HG03025 (cell line): Measurements from ENCODE around the gene FJX1.

Experiments used
- ATAC-seq: cut with Tn5 transposase; IDR thresholded peaks from one replicate; pipeline ENCODE4 v1.9.1; 2021; ENCODE audit warnings: mild to moderate bottlenecking, moderate library complexity; ENCODE audit not compliant: unreplicated experiment, low FRiP score

FJX1 gene, protein sequence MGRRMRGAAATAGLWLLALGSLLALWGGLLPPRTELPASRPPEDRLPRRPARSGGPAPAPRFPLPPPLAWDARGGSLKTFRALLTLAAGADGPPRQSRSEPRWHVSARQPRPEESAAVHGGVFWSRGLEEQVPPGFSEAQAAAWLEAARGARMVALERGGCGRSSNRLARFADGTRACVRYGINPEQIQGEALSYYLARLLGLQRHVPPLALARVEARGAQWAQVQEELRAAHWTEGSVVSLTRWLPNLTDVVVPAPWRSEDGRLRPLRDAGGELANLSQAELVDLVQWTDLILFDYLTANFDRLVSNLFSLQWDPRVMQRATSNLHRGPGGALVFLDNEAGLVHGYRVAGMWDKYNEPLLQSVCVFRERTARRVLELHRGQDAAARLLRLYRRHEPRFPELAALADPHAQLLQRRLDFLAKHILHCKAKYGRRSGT

DNA sequence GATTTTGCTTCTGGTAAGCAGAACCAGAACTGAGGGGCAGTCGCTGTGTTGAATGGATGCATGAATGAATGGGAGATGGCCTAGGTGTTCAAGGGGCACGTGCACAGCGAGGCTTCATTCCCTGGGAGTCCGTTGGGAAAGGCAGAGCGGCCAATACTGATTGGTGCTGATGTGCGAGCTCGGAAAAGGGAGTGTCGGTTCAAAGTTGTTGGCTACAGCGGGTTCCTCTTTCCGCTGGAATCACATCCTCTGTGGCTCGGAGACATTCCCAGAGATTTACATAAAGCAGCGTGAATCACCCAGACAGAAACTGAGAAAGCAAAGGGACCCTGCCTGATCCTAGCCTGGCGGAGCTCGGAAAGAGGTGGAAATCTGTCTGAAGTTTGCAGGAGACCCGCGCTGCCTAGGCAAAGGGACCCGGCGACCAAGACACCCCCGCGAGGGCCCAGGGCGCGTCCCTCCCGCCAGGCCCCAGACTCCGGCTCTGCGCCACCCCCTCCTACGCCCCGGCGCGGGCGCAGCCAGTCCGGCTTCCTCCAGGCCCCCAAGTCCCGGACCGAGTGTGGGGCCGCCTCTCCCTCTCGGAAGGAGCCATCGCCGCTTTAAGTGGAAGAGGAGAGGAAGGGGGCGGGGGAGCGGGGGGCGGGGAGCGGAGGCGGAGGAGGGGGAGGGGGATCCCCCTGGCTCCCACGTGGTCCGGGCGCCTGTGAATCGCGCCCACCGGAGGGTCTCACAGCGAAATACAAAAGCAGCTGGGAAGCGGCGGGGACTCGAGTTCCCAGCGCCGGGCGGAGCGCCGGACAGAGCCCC lies at the start of gene FJX1:
FJX1 (plus strand) TSS at position 774 of the 810 bp plus-strand sequence. CDS start 177 bp downstream, outside the sequence.
- ATAC-seq: peak; percentile 32

DNA sequence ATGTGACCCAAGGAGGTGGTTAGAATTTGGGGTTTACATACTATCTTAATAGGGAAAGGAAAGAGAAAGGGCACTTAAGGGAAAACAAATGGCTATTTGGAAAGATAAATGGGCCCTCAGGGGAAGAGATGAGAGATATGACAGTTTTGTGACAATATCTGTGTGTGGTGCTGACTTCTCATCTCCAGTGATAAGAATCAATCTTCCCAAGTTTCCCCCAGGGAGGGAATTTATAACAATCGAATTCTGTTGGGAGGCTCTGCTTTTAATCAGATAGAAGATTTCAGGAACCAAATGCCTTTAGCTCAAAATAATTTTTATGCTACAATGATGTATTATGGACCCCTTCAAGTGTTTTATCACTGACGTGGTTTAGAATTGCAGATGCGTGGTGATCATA lies 46.6 kb upstream of the FJX1 start:
- no peak for ATAC-seq

DNA sequence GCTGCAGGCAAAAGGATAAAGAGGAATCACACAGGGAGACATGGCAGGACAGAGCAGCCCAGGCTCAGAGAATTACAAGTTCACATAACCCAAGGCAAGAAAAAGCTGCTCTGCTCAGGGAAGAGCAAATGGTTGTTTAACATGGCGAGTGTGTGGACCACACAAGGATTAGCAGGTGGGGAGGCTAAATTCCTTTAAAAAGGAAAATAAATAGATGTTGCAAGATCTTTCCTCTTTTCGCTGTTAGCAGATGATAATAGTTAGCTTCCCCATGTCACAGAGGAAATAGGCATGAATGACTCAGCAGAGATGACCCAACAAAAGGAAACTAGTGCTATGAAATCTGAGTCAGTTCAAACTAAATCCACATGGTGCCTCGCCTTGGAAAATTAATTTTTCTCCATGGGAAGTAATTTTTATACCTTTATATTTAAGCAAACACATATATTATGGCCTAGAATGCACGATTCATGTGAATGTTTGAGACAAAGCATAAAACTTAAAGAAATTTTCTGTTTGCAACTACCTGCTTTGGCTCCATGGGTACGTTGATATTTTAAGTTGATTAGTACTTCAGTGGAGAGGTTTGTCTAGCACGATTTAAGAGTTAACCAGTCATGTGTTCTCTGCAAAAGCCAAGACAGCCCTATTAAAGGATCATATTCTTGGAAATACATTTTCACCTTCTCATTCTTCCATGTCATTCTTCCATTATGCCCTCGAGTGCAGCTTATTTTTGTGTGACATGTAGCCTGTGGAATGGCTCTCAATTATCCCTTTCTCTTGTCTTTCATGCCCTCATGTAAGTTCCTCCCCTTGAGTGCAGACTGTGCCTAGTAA lies 38.5 kb upstream of the FJX1 start:
- no peak for ATAC-seq

DNA sequence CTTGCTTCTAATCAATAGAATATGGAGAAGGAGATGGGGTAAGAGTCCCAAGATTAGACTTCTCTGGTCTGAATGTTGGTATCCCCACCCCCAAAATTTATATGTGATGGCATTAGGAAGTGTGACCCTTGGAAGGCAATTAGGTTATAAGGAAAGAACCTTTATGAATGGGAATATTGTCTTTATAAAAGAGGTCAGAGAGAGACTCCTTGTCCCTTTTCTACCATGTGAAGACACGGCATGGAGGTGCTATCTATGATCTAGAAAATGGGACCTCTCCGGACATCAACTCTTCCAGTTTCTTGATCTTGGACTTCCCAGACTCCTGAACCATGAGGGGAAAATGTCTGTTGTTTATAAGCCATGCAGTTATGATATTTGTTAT lies 37.9 kb upstream of the FJX1 start:
- no peak for ATAC-seq

DNA sequence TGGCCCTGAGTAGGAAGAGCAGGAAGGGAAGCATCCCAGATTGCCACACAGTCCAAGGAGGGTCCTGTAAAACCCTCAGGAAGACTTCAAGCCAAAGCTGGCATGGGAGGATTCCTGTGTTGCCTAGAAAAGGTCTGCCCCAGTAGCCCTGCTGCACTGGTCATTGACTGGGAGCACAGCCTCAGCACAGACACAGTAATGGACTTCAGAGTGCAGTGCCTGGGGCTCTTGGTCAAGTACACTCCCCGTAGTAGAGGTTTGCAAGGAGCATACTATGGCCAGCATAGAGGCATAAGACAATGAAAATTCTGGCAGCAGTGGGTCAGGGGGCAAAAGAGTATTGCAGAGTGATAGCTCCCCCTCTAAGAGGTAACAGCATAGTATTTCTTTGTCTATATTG lies 36.2 kb upstream of the FJX1 start:
- ATAC-seq: no peak

DNA sequence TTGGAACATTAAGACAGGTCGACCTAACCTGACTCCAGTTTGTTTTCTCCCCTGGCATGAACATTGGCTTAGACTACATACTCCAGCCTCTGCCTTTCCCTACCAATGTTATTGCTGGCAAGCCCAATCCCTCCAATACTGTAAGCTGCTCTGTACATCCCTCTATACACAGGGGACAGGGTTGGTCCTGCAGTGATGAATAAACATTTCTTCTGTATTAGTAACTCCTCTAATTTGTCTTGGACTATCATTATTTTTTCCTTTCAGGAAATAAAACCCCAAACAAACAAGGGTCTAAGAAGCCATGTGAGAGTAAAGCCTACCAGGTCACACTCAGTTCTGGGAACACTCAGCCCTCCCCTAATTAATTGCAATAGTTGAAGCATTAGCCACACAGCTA lies 35.1 kb upstream of the FJX1 start:
- no peak for ATAC-seq

DNA sequence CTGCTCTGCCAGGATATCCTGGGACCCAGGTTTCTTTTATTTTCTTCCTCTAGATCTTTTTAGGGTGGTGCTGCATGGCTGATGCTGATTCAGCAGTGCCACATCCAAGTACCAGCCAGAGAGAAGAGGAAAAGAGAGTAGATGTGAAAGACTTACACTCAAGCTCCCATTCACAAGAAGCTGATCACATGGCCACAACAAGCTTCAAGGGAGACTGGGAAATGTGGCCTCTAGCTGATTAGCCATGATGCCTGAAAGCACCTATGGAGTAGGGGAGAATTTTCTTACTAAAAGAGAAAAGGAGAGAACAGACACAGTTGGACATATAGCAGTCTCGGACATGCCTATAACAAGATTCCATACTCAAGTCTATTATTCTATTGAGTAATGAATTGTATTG lies 34.4 kb upstream of the FJX1 start:
- no peak for ATAC-seq

DNA sequence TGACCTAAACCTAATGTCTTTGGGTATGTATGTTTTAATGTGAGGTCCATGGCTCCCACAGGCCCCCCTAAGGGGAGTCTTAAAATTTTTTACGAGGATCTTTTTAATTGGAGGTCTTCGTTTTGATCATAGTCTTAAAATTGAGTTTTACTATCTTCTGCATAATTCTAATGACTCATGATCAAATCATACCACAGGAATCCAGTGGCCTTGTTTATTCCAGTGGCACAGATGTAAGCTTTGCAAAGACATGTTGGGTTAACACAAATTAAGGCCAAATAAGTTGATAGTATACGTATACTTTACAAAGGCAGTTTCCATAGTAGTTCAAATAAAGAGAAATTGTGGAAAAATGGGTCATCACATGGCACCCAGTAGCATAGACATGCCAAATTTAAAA lies 33.9 kb upstream of the FJX1 start:
- ATAC-seq: no peak

DNA sequence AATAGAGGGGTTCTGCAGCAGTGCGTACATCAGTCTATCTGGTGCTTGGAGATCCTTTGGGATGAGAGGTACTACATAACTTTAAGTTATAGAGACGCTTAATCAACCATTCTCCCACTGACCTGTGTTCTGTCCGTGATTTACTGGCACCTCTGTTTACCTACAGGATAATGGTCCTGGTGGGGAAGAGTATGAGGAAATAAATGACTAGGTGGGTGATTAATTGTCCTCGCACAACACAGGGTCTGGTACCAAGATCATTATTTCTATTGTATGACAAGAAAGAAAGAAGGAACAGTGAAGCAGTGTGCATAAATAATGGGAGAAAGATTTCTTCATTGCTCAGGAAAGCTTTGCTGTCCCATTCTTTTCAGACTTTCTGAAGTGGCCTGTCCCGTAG lies 32.8 kb upstream of the FJX1 start:
- ATAC-seq: no peak

DNA sequence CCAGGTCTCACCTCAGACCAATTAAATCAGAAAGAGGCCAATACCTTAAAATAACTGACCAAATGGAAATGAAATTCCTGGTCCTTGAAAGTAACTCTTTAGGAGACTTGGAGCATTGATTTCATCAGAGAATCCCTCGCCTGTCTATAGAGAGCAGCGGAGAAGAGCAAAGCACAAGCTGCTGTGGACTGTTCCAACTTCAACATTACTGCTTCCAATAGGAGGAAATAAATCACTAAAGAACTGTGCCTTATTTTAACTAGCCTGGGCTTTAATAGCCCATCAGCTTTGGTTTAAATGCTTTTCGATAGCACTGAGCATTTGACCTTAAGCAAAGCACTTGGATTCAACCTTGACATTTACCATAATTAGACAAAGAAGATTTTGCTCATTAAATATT lies 32.0 kb upstream of the FJX1 start:
- no peak for ATAC-seq

DNA sequence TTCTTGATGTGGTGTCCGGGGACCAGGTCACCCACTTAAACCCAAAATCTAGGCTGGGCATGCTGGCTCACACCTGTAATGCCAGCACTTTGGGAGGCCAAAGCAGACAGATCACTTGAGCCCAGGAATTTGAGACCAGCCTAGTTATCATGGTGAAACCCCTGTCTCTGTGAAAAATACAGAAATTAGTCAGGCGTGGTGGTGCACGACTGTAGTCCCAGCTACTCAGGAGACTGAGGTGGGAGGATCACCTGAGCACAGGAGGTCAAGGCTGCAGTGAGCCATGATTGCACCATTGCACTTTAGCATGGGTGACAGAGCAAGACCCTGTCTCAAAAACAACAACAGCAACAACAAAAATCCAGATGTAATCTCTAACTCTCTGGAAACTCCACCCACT lies 30.3 kb upstream of the FJX1 start:
- ATAC-seq: no peak

DNA sequence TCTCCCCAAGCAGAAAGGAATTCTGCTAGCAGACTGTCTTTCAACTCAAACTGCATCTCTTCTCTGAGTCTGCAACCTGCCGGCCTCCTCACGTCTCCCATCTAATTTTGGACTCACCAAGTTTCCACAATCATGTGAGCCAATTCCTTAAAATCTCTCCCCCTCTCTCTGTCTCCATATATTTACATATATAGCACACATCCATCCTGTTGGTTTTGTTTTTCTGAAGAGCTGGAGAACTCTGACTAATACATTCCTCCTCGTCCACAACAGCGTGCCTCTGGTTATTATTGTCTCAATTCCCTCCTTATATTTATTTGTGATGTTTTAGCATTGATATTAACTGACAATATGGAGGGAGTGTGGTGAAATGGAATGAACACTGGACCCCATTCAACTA lies 29.6 kb upstream of the FJX1 start:
- no peak for ATAC-seq

DNA sequence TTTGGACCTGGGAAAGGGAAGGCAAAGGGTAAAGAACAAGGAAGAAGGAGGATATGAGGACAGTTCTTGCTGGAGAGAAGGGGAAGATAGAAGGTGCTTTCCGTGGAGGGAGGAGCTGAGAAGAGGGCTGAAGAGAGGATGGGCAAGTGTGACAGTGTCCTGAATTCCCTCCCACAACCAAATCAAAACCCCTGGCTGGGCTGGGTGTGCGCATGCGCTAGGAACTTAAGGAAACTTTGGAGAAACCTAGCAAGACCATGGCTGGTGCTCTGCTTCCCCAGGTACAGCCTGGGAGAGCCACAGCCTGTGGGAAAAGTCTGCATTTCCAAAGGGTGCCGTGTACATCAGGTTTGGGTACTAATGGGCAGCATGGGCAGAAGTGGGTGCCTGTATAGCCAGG lies 29.0 kb upstream of the FJX1 start:
- no peak for ATAC-seq

DNA sequence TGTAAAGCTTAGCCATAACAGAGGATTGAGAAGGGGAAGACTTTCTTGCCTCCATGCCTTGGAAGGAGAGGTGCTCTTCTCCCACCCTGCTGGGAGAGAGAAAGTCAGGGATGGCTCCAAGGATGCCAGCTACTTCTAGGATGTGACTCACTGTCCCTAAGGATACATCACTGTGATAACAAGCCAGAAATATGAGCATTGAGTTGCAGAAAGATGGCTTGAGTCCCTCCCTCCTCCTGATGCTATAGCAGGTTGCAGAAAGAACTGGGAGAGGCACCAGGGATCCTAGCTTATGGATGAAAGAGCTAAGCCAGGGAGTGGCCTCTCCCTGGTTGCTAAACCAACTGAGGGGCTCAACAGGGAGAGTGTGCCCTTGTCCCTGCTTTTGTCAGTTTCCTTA lies 27.8 kb upstream of the FJX1 start:
- no peak for ATAC-seq

DNA sequence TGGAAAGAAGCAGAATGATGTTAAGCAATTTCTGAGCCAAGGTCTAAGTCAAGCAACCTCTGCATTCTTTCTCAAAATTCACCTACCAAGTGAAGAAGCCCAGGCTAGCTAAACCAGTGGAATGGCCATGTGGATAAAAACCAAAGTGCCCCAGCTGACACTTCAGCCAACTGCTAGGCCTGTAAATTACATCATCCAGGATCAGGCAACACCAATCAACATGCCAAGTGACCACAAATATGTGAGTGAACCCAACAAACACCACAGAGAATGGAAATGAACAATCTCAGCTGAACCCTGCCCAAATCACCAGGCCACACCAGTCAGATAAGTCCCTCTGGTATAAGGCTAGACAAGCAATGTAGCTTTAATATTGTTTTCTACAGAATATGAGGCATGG lies 25.1 kb upstream of the FJX1 start:
- ATAC-seq: no peak

DNA sequence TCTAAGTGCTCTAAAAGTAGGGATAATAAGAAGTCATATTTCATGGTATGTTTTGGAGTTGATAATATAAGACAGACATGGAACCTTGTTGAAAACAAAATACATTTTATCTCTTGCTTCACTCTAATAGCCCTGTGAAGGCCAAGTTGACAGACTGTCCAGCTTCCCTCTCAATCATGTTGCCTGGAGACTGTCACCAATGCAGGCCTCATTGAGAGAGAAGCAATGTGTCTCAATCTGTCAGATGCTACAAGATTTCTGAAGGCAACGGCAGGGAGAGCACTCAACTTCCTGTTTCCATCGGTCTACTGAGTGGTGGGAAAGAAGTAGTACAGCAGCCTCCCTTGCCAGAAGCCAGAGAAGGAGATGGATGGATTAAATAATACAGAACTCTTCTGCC lies 23.6 kb upstream of the FJX1 start:
- no peak for ATAC-seq

DNA sequence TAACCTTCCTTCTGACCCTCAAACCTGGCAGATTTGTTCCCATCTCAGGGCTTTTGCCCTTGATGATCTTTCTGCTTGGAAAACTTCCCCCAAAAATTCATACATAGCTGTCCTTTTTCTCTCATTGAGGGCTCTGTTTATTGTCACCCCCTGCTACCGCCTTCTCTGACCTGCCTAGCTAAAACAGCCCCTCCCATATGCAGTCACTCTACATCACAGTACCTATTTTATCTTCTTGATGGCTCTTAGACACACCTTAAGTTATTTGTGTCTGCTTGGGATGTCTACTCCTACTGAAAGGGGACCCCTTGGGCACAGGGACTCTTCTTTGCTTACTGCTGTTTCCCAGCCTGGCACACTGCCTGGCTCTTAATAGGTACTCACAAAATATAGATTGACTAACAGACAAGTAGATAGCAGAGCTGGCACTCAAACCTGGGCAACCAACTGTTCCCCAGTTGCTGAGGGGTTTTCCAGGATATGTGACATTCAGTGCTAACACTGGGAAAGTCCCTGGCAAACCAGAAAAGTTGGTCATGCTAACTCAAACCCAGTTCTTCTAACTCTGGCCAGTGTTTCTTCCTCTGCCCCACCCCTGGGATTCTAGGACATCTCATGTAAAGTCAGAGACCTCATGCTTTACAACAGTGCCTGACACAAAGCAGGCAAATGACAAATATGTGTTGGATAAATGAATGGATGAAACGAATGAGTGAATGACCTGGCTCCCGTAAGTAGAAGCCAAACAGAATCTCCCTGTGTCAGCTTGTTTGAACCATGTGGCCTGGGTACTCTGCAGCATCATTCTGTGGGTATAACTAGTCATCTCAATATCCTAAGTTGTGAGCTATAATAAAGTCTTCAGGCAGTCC lies 19.8 kb upstream of the FJX1 start:
- ATAC-seq: no peak

DNA sequence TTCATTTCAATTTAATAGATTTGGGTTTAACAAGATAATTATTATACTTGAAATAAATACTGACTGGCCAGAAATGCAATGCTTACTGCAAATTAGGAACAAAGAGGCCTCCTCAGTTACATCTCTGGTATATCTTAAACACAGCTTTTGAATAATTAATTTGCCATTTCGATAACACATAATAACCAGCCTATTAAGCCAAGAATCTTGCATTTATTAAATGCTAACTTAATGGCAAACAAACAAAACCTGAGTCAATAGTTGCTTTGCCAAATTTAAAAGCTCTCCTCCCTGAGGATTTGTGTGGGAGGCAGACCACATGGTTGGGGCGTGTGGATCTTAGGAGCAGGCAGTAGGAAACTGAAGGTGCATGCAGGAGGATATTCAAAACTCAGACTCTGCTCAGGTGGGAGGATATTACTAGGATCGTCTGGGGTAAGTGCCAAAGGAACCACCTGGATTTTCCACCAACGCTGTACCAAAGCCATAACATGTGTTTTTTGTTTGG lies 17.9 kb upstream of the FJX1 start:
- no peak for ATAC-seq

DNA sequence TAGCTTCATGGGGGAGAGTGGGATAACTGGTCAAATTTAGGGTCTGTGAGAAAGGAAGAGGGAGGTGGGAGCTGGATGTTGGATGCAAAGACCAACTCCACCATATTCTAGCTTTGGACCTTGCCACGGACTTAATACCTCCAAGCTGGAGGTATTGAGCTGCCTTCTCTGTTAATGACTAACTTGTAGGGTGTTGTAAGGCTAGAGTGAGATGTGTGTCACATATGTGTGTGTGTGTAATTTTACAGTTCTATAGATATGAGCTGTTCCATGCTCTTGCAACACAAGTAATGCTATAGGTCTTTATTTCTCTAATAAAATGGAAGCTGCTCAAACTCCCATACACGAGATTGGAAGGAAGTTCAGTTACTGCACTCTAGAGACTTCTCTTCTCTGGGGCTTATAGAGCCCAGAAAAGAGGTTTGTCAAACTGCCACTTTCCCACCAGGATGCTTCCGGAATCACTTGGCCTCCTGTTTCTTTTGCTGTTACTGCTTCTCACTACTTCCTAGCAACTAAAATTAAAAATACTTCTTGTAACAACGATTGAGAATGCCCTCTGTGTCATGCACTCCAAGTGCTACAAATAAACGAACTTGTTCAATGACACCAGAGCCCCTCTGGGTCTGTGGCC lies 16.0 kb upstream of the FJX1 start:
- no peak for ATAC-seq
